Vagina (tissue), 2 donors: Measurements from ENCODE around the gene ITPK1.

ENCODE experiments used
- CTCF ChIP-seq, 3 experiments: fragments of 450-650 bp in 2 of 3; fragments of 200-600 bp in 1 of 3; sonication (generic) in 1 of 3; IDR thresholded peaks; one replicate each; pipeline ENCODE4 v1.5.1; 2017 to 2019; ENCODE audit warnings: antibody characterized with exemption in 3 of 3, mild to moderate bottlenecking in 2 of 3, moderate library complexity in 2 of 3
- POLR2A ChIP-seq, 2 donors: fragments of 450-650 bp; IDR thresholded peaks; one replicate each; pipeline ENCODE4 v1.6.1; 2017; ENCODE audit warnings: antibody characterized with exemption in 2 of 2, mild to moderate bottlenecking in 2 of 2, moderate library complexity in 2 of 2
- POLR2AphosphoS5 ChIP-seq, 2 donors: sonication (generic); formaldehyde crosslinking; IDR thresholded peaks; one replicate each; pipeline ENCODE4 v1.9.0; 2017; ENCODE audit warnings: antibody characterized with exemption in 2 of 2, mild to moderate bottlenecking in 2 of 2, low read depth in 1 of 2; ENCODE audit not compliant: insufficient read depth in 1 of 2

DNA sequence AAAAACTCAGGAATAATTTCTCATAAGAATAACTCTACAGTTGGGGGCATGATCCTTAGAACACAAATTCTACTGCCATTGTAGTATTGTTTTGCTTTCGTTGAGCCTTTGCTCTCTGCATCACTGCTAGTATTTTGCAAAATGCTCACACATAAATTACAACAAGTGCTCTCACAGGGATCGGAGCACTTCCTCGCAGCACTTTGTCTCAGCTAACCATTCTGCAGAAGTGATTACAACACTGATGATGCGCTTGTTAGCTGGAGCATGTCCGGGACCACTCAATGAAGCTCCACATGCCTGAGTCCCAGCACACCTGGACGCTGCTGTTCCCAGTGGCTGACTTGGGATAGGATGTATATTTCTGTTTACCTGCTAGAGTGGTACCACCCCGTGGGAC is 37.4 kb upstream of the ITPK1 start:
- TF ChIP-seq POLR2AphosphoS5 (IDR thresholded peaks at IDR 0.05; ENCODE audit: insufficient read depth in 1 of 2, low read depth in 1 of 2) (no peak), CTCF (IDR thresholded peaks at IDR 0.05) (no peak), POLR2A (IDR thresholded peaks at IDR 0.05) (no peak)
